K562 (cell line): ENCODE results near the gene GLI1. TPM values are rescaled to one million over a fixed set of nuclear protein-coding genes. Genes with fewer than 3 reads are reported as not detected.

Experiments used
- BDP1 ChIP-seq: IDR thresholded peaks from 3 replicates; pipeline ENCODE4 v1.6.1; 2011; ENCODE audit not compliant: insufficient read length, insufficient read depth
- EGR1 ChIP-seq: fragments of 450-650 bp; conservative IDR thresholded peaks from 2 replicates; pipeline ENCODE4 v1.6.1; 2017; ENCODE audit warnings: mild to moderate bottlenecking
- ELK1 ChIP-seq: sonication (generic); formaldehyde crosslinking; IDR thresholded peaks from 2 replicates; pipeline ENCODE4 v1.8.1; 2022; ENCODE audit warnings: missing genetic modification reagents
- MCM7 ChIP-seq, 2 experiments: fragments of 450-650 bp; IDR thresholded peaks; 2 replicates each; pipeline ENCODE4 v1.6.1; 2016 to 2018
- MEF2D ChIP-seq: conservative IDR thresholded peaks from 2 replicates; pipeline ENCODE4 v1.6.1; 2016; ENCODE audit warnings: low read depth, missing genetic modification characterization, missing compliant biosample characterization
- NCOR1 ChIP-seq: fragments of 450-650 bp; IDR thresholded peaks from 2 replicates; pipeline ENCODE4 v1.6.1; 2016; ENCODE audit warnings: mild to moderate bottlenecking, moderate library complexity
- NFATC3 ChIP-seq: fragments of 450-650 bp; IDR thresholded peaks from 2 replicates; pipeline ENCODE4 v1.6.1; 2017; ENCODE audit warnings: mild to moderate bottlenecking
- SAP30 ChIP-seq: fragments of 200-600 bp; sonication (generic); IDR thresholded peaks from 2 replicates; pipeline ENCODE4 v1.6.1; 2012; ENCODE audit warnings: borderline replicate concordance, low read depth, mild to moderate bottlenecking, moderate library complexity, low read length, control low read depth, inconsistent platforms; ENCODE audit not compliant: insufficient read depth, poor library complexity, severe bottlenecking
- SMARCC2 ChIP-seq: fragments of 450-650 bp; IDR thresholded peaks from 2 replicates; pipeline ENCODE4 v1.6.1; 2017; ENCODE audit warnings: antibody characterized with exemption, moderate library complexity, mild to moderate bottlenecking, low read depth
- SP2 ChIP-seq: IDR thresholded peaks from 2 replicates; pipeline ENCODE4 v1.6.1; 2011; ENCODE audit warnings: mild to moderate bottlenecking, low read depth, low read length, moderate library complexity; ENCODE audit not compliant: poor library complexity, severe bottlenecking; ENCODE audit errors: extremely low read depth
- TAF15 ChIP-seq: fragments of 200-400 bp; formaldehyde crosslinking; IDR thresholded peaks from 2 replicates; pipeline ENCODE4 v1.6.1; 2017; ENCODE audit warnings: mild to moderate bottlenecking, low read depth, low read length, moderate library complexity
- TOE1 ChIP-seq, 2 experiments: fragments of 450-650 bp in 1 of 2; sonication (generic) in 1 of 2; formaldehyde crosslinking in 1 of 2; IDR thresholded peaks; 2 replicates each; pipeline versions ENCODE4 v1.7.1 to v1.8.0; 2016 to 2022; ENCODE audit warnings: borderline replicate concordance in 2 of 2, mild to moderate bottlenecking in 2 of 2, antibody characterized with exemption in 1 of 2, inconsistent platforms in 1 of 2, low read depth in 1 of 2, missing genetic modification reagents in 1 of 2, moderate library complexity in 1 of 2
- ZFP36 ChIP-seq: fragments of 150-350 bp; IDR thresholded peaks from 2 replicates; pipeline ENCODE4 v1.6.1; 2018; ENCODE audit warnings: low read length, low read depth; ENCODE audit not compliant: partially characterized antibody
- ZNF175 ChIP-seq: fragments of 200-800 bp; sonication (Bioruptor generic); IDR thresholded peaks from 2 replicates; pipeline ENCODE4 v1.6.1; 2016; ENCODE audit warnings: low read depth, mild to moderate bottlenecking, missing genetic modification characterization, missing compliant biosample characterization
- ZNF354B ChIP-seq: fragments of 250-450 bp; sonication (Bioruptor Pico); IDR thresholded peaks from 2 replicates; pipeline ENCODE4 v1.4.0; 2020
- ZNF41 ChIP-seq: fragments of 250-450 bp; sonication (Bioruptor Pico); conservative IDR thresholded peaks from 2 replicates; pipeline ENCODE4 v1.4.0; 2020; ENCODE audit warnings: mild to moderate bottlenecking
- ZNF583 ChIP-seq: fragments of 250-450 bp; sonication (Bioruptor Pico); IDR thresholded peaks from 2 replicates; pipeline ENCODE4 v1.4.0; 2020
- ZNF766 ChIP-seq: fragments of 200-800 bp; sonication (Bioruptor generic); conservative IDR thresholded peaks from 2 replicates; pipeline ENCODE4 v1.6.1; 2016; ENCODE audit warnings: missing genetic modification characterization, missing compliant biosample characterization
- ZSCAN29 ChIP-seq: fragments of 450-650 bp; IDR thresholded peaks from 2 replicates; pipeline ENCODE4 v1.6.1; 2017
- polyA plus RNA-seq, 8 experiments: library from polyadenylated mRNA; depleted of rRNA in 4 of 8; stranded (reverse) in 5 of 8; unstranded in 3 of 8; fragments of >200 nt; fragmentation: Nextera tagmentation in 2 of 8; fragmentation: Illumina TruSeq in 1 of 8; extraction: Ambion mirVana in 2 of 8; extraction: Trizol in 1 of 8; gene quantifications; 2 replicates each; pipeline versions ENCODE4 v1.2.1 to v1.2.3, GENCODE V29; 2011 to 2014; ENCODE audit warnings: inconsistent platforms in 1 of 8, missing spikeins in 1 of 8
- total RNA-seq, 7 experiments: library from RNA; depleted of rRNA in 6 of 7; stranded (reverse); fragments of >200 nt in 6 of 7; fragmentation: Illumina TruSeq in 2 of 7; extraction: Trizol in 2 of 7; gene quantifications; 2 replicates each; pipeline versions ENCODE4 v1.2.1 to v1.2.3, GENCODE V29; 2011 to 2021; ENCODE audit warnings: low replicate concordance in 1 of 7
- TF ChIP-seq, protein P1 (sequence below), 2 experiments: fragments of 450-650 bp; formaldehyde crosslinking in 1 of 2; IDR thresholded peaks; 2 replicates each; pipeline versions ENCODE4 v1.4.0 to v1.6.1; 2014 to 2020; ENCODE audit warnings: mild to moderate bottlenecking in 2 of 2, borderline replicate concordance in 1 of 2, low read depth in 1 of 2

Gene GLI1
- total and polyA plus RNA-seq, 9 of the 15 experiments (the other 6 are each of a cell fraction or from before 2014, with no cell fraction given), result 0.24 to 3.7 (median 0.61) TPM

DNA sequence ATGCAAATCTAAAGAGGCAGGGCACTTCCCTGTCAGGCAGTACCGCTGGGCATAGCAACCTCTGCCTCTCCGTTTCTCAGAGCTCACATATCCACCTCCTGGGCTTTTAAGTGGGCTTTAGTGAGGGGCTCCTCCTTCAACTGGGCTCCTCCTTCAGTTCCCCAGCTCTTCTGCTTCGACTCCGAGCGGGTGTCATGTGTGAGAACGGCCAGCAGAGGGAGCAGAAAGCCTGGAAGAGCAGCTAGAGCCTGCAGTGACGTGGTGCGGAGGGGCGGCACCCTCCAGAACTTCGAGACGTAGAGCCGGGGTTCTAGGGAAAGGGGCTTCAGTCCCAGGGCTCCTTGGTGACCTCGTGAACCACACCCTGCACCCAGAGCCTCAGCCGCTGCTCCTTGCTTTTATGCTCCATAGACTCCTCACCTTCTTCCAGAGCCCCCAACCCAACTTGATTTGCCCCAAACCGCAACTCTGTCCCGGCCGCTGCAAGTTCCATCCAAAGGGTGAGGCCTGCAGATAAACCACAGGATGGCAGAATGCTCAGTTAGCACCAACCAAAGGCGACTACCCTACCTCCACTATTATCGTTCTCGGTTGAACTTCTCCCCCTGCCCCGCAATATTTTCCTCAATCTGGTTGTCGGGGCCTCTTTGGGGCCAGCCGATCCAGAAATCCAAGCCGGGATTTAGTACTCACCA is 383 bp upstream of the GLI1 start (continued):
- TF ChIP-seq, protein P1, sequence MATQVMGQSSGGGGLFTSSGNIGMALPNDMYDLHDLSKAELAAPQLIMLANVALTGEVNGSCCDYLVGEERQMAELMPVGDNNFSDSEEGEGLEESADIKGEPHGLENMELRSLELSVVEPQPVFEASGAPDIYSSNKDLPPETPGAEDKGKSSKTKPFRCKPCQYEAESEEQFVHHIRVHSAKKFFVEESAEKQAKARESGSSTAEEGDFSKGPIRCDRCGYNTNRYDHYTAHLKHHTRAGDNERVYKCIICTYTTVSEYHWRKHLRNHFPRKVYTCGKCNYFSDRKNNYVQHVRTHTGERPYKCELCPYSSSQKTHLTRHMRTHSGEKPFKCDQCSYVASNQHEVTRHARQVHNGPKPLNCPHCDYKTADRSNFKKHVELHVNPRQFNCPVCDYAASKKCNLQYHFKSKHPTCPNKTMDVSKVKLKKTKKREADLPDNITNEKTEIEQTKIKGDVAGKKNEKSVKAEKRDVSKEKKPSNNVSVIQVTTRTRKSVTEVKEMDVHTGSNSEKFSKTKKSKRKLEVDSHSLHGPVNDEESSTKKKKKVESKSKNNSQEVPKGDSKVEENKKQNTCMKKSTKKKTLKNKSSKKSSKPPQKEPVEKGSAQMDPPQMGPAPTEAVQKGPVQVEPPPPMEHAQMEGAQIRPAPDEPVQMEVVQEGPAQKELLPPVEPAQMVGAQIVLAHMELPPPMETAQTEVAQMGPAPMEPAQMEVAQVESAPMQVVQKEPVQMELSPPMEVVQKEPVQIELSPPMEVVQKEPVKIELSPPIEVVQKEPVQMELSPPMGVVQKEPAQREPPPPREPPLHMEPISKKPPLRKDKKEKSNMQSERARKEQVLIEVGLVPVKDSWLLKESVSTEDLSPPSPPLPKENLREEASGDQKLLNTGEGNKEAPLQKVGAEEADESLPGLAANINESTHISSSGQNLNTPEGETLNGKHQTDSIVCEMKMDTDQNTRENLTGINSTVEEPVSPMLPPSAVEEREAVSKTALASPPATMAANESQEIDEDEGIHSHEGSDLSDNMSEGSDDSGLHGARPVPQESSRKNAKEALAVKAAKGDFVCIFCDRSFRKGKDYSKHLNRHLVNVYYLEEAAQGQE (IDR thresholded peaks at IDR 0.05; ENCODE audit: borderline replicate concordance), result peak; percentile 67; the same call in 1 of the 2 replicates
- TF ChIP-seq, protein P1 (CRISPR knock-in tag; IDR thresholded peaks at IDR 0.05; ENCODE audit: low read depth), result 0 out of 2 replicates have a peak, but pooled peaks have one; percentile 17
- TF ChIP-seq NCOR1, result no peak
- TF ChIP-seq BDP1, result no peak
- no peak for TF ChIP-seq SAP30
- no peak for TF ChIP-seq ZNF583 (CRISPR knock-in tag)
- TF ChIP-seq TAF15, result no peak
- no peak for TF ChIP-seq EGR1
- no peak for TF ChIP-seq NFATC3
- TF ChIP-seq SP2, result no peak
- no peak for TF ChIP-seq ZNF354B (CRISPR knock-in tag)
- no peak for TF ChIP-seq SMARCC2
- no peak for TF ChIP-seq MCM7 (IDR thresholded peaks at IDR 0.05)
- peak; percentile 90 for TF ChIP-seq TOE1 (IDR thresholded peaks at IDR 0.05; ENCODE audit: borderline replicate concordance)
- TF ChIP-seq TOE1 (CRISPR knock-in tag; IDR thresholded peaks at IDR 0.05; ENCODE audit: borderline replicate concordance, low read depth), result no peak
- no peak; the same call in 1 of the 2 replicates for TF ChIP-seq ZNF766 (CRISPR knock-in tag)
- TF ChIP-seq ZSCAN29, result peak; percentile 73; the same call in 1 of the 2 replicates
- no peak for TF ChIP-seq ZNF175 (CRISPR knock-in tag)
- TF ChIP-seq MEF2D (tag), result no peak
- TF ChIP-seq ZNF41, result no peak
- no peak for TF ChIP-seq ZFP36
- no peak for TF ChIP-seq ELK1 (CRISPR knock-in tag)
